NCI-H524 (cell line): Measurements from ENCODE around the gene CBX7.
A peak's percentile ranks its signal among the peaks of the same experiment; 100 is the strongest.
"Not testable (repeated sequence)": the region's sequence is repeated elsewhere in the genome, so short reads cannot be mapped to it uniquely, and the experiment has no call there.

Experiments
- DNase-seq, 2 experiments: peaks; one replicate each; lab custom pipeline; 2025; lab: John Stamatoyannopoulos, UW

Gene CBX7

GRCh38 chr22:39174498-39175352, 22.2 kb upstream of the CBX7 start:
- DNase-seq, result no peak

DNA sequence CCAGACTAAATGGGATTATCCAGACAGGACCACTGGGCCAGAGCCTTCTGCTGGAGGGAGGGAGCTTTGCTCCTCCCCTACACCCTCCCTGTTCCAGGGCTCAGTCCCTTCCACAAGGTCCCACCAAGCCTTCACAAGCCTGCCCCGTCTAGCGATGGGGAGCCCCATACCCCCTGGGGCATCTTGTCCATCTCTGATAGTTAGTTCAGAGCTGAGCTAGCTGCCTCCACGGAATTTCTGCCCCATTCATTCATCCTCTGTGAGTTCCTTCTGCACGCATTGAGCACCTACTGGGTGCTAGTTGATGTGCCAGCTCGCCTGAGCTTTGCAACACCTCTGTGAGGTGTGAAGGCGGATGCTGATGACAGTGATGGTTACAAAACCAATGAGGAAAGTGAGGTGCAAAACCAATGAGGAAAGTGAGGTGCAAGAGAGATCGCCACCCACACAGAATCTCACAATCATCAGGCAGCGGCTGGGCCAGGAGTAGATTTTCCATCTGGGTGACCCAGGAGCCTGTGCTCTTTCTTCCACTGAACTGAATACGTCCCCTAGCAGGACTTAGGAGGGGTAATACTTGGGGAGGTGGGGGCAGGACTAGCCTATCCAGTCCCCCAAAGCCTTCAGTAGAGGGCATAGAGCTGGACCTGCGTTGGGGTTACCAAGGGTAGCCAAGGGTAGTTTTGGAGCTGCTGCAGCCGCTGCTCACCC, 21.5 kb upstream of the CBX7 start:
- DNase-seq, result no peak

DNA sequence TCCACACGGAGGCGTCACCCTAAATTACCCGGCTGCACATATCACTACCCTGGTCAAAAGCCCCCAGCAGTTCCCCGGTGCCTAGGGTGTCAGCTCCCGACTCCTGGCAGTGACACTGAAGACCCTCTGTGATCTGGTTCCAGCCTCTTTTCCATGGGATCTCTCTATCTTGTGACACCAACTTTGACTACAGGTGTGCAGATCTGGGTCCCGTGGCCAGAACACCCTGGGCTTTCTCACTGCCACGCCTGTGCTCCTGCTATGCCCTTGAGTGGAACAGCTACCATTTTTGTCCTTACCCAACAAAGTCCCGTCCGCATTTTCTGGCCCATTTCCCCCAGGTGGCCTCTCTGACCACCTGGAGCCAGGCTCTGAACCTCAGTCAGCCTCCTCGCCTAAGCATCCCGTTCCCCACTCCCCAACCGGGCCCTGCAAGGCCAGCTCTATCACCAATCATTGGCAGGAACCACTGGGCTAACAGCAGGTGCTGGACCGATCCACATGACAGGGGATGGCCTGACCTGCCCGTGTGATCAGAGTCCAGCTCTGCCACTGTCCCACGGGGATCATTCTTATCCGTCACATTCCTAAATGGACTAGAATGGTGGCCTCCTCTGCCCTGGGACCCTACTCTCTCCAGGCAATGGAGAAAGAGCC, 20.7 kb upstream of the CBX7 start:
- no peak for DNase-seq

GRCh38 chr22:39172265-39173049, 20.0 kb upstream of the CBX7 start:
- DNase-seq, result not testable (repeated sequence)

GRCh38 chr22:39171623-39172264, 19.3 kb upstream of the CBX7 start:
- DNase-seq, result peak in 1 of 2 experiments; percentile 49

DNA sequence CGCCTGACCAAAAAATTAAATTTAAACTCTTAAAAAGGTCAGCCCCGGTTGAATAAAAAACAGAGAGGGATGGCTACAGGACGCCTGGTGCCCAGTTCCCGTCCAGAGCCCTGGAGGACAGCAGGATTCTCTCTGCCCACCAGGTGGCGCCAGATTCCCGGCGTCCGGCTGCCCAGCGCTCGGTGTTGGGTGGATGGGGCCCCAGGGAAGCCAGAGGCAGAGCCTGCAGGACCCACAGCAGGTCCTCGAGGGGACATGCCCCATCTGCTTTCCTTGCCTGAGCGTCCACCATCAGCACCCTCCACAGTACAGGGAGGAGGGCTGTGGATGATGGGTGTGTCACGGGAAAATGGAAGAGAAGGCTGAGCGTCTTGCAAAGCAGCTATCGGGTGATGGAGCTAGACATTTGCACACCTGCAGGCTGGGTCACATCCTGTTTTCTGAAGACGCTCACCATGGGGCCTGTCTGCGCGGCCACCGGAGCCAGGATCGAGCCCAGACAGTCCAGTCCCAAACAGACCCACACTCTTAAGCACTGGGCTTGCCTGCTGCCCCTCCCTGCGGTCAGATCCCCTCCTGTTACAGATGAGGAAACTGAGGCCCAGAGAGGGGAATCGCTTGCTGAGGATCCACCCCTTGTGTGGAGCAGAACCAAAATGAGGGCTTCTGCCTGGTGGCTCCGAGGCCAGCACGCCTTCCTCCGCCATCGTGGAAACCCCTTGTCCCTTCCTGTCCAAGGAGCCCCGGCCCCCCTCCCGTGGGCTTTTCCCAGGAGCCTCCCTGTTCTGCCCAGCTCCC, 18.5 kb upstream of the CBX7 start:
- DNase-seq, result peak; percentile 74 to 86

DNA sequence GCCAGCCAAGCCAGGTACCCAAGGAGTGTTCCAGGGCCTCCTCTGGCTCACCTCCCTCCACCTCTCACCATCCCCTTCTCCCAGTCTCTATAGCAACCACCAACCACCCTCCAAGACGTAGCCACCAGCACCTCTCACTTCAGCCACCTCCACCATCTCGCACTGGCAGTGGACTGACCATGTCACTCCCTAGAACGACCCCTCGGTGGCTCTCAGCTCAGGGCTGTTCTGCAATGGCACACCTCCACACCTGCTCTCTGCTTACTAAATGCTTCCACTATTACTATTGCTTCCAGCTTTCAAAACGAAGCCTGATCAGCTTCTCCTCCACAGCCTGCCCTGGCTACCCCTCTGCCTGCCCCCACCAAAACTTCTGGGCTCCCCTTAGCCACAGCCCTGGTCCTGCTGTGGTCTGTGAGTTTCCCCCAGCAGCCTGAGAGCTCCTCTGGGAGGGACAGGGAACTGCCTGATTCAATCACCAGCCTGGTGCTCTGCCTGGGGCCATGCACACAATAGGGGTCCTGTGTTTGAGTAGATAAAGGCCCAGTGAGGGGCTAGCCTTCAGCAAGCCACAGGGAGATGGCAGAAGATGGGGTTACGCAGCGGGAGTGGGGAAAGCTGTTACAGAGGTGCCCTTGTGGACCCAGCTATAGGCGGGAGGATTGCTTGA, 17.5 kb upstream of the CBX7 start:
- no peak for DNase-seq

DNA sequence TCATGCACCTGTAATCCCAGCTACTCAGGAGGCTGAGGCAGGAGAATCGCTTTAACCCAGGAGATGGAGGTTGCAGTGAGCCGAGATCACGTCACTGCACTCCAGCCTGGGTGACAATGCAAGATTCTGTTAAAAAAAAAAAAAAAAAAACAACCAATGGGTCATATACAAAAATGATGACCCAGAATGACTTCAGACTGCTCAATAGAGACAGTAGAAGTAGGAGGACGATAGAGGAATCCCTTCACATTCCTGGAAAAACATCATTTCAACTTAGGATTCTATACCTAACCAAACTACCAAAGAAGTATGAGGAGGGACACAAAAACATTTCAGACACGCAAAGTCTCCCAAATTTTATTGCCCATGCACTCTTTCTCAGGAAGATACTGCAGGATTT, 14.1 kb upstream of the CBX7 start:
- DNase-seq, result no peak

DNA sequence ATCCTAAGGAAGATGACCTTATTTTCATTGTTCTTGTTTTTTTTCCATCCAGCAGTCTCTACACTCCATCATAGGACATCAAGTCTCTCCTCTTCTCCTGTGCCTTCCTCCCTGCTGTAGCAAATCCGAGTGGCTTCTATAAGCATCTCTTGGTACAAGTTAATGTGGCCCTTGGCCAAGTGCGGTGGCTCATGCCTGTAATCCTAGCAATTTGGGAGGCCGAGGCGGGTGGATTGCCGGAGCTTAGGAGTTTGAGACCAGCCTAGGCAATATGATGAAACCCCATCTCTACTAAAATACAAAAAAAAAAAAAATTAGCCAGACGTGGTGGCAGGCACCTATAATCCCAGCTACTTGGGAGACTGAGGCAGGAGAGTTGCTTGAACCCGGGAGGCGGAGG, 3.6 kb upstream of the CBX7 start:
- DNase-seq, result not testable (repeated sequence)

- DNase-seq, result no peak
Observed at GRCh38 chr22:39155421-39155820, 2.9 kb upstream of the CBX7 start.

- no peak for DNase-seq
Observed at GRCh38 chr22:39153220-39153717, 789 bp upstream of the CBX7 start.

- no peak for DNase-seq
Observed at GRCh38 chr22:39152024-39152510, 413 bp downstream of the CBX7 start.

GRCh38 chr22:39151329-39151975, 1.0 kb downstream of the CBX7 start:
- DNase-seq, result no peak

DNA sequence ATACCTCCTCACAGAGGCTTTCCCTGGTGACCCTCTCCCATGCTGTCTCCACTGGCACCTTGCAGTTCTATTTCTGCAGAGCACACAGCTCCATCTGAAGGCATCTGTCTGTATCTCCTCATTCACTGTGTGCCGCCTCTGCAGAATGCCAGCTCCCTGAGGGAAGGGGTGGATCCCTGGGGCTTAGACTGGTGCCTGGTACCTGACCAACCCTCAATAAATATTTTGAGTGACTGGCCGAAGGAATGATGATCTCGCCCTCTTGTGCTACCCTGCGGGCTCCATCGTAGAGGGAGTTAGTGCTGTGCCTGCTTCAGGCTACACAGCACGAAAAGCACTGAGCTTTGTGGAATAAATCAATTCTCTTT, 1.6 kb downstream of the CBX7 start:
- peak in 1 of 2 experiments; percentile 10 for DNase-seq

DNA sequence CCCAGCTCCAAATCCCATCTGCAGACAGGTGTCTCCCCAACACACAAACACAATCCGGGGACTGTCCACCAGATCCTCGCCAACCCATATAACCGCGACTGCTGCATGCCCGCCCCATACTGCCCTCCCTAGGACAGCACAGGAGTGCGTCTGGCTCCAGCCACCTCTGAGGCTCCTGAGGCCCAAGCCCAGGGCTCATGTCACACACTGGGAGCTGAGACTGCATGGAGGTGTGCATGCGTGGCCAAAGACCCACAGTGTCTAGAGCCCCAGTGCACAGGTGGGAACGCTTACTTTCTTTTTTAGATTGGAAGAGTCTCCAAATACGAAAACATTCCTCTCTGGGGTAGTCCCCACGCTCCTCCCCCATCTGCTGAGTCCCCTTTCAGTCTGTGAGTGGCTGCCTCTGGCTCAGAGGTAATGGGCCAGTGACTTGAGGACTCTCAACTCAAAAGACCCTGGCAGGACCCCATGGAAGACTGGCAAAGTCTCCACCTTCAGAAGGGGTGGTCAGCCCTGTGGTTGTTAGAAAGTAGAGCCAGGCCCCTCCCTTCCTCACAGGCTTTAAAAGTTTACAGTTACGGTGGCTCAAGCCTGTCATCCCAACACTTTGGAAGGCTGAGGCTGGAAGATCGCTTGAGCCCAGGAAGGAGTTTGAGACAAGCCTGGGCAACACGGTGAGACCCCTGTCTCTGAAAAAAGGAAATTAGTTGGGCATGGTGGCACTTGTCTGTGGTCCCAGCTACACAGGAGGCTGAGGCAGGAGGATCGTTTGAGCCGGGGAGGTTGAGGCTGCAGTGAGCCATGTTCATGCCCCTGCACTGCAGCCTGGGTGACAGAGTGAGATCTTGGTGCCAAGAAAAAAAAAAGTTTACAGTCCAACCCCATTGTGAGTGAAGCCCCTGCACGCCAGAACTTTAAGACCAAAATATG, 2.3 kb downstream of the CBX7 start:
- DNase-seq, result no peak

- no peak for DNase-seq
Observed at GRCh38 chr22:39148727-39149535, 3.5 kb downstream of the CBX7 start.

DNA sequence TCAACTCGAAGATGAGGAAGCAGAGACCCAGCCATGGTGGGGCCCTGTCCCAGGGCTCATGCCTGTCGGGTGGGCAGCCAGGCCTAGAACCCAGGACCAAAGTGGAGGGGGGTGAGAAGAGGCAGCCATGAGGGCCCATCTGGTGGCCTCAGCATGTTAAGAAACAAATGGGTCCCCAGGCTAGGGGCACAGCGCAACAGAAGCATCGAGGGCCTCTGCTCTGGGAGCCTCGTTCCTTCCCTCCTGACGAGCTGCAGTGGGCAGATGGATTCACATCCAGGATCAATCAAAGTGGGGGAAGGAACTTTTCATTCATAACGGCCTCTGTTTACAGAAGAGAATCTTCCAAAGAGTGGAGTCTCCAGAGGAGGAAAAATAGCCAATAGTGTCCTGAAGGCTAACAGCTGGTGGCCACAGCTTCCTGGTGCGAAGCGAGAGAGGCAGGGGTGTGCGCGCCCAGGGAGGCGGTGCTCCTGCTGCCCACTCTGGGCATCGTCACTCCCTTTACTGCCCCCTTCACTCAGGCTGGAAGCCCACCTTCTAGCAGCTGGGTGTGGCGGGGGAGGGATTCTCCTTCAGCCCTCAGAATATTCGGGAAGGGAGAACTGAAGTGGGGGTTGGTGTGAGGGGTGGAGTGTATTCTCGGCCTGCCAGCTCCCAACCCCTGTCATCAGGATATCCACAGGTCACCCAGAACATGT, 4.3 kb downstream of the CBX7 start:
- DNase-seq, result no peak
